HG03097 (cell line): ENCODE data around the gene SNX20.

Experiments
- ATAC-seq: cut with Tn5 transposase; IDR thresholded peaks from one replicate; pipeline ENCODE4 v1.9.1; 2021; ENCODE audit not compliant: unreplicated experiment, low FRiP score

SNX20 gene

GRCh38 chr16:50683689-50684374, 2.7 kb upstream of the SNX20 start:
- peak; percentile 59 for ATAC-seq

- ATAC-seq = no peak
These were observed 587 bp downstream of the SNX20 start for GRCh38 chr16:50680556-50680893.

GRCh38 chr16:50679676-50680555, 1.2 kb downstream of the SNX20 start:
- no peak for ATAC-seq

GRCh38 chr16:50679266-50679665, 1.8 kb downstream of the SNX20 start:
- no peak for ATAC-seq

GRCh38 chr16:50678531-50678930, 2.6 kb downstream of the SNX20 start:
- ATAC-seq = no peak

- no peak for ATAC-seq
These were observed 3.8 kb downstream of the SNX20 start for GRCh38 chr16:50677351-50677750.

- no peak for ATAC-seq
These were observed 4.4 kb downstream of the SNX20 start for GRCh38 chr16:50676684-50677225.

- no peak for ATAC-seq
These were observed 5.2 kb downstream of the SNX20 start for GRCh38 chr16:50675686-50676610.

- ATAC-seq = no peak
These were observed 6.3 kb downstream of the SNX20 start for GRCh38 chr16:50674831-50675230.

- ATAC-seq = no peak
These were observed 7.4 kb downstream of the SNX20 start for GRCh38 chr16:50673496-50674275.

GRCh38 chr16:50671644-50672260, 9.4 kb downstream of the SNX20 start:
- ATAC-seq = no peak

- no peak for ATAC-seq
These were observed 10.6 kb downstream of the SNX20 start for GRCh38 chr16:50670476-50670875.

- no peak for ATAC-seq
These were observed 11.4 kb downstream of the SNX20 start for GRCh38 chr16:50669741-50670140.

GRCh38 chr16:50668368-50669008, 12.6 kb downstream of the SNX20 start:
- ATAC-seq = no peak

- ATAC-seq = no peak
These were observed 13.4 kb downstream of the SNX20 start for GRCh38 chr16:50667497-50668367.

- peak; percentile 57 for ATAC-seq
These were observed 14.2 kb downstream of the SNX20 start for GRCh38 chr16:50666658-50667496.
